Measurements from ENCODE around the gene TTF2. TPM values are rescaled to one million over a fixed set of nuclear protein-coding genes. Genes with fewer than 3 reads are reported as not detected.

Gene TTF2
- total and polyA plus RNA-seq, 2 of the 8 experiments (the other 6 are each of a cell fraction or from before 2014, with no cell fraction given), result 16.9 to 89.6 TPM

DNA sequence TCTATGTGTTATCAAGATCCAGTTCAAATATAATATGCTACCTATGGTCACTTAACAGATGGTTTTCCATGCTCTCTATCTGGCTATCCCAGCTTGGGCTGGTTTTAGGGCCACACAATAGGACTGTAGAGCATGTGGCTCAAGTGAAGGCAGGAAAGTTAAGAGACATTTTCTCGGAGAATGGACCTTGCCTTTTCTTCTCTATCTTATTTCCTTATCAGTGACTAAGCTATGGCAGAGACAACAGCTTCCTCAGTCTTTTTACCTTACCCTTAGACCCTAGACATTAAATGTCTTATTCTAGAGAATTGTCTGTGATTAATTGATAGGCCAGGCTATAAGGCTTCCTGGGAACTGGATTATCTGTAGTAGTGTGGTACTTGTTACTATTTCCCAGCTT, 30.4 kb upstream of the TTF2 start:
- Histone ChIP-seq H2AFZ (ENCODE audit: low read length) (no peak overlapping the region), H3K18ac (ENCODE audit: extremely low read depth, low read length) (no peak overlapping the region), H4K5ac (ENCODE audit: insufficient read length, low read depth, low read length) (no peak overlapping the region), H4K91ac (replicated peaks; ENCODE audit: insufficient read length, low read length) (no peak overlapping the region), H2AK5ac (ENCODE audit: low read depth, low read length) (no peak overlapping the region), H2BK15ac (ENCODE audit: low read length) (no peak overlapping the region), H2BK20ac (ENCODE audit: low read length) (no peak overlapping the region), H4K8ac (ENCODE audit: extremely low read depth, insufficient read depth, low read length) (no peak overlapping the region), H3K79me2 (ENCODE audit: control insufficient read depth in 1 of 2, insufficient read depth in 2 of 2, low read length in 2 of 2) (peaks cover 0 to 3% of the 10 kb centered on the region in 2 experiments; a peak in 1 of 4 replicates), H3K14ac (ENCODE audit: insufficient read length) (no peak overlapping the region), H4K20me1 (replicated peaks in 1 of 2; ENCODE audit: control insufficient read depth in 1 of 2, insufficient read depth in 2 of 2, low read length in 2 of 2) (no peaks in the 10 kb centered on the region), H3K23ac (ENCODE audit: insufficient read length) (no peak overlapping the region), H3K56ac (replicated peaks; ENCODE audit: insufficient read length, low read depth, low read length) (no peak overlapping the region), H3K9me3 (ENCODE audit: insufficient read depth in 2 of 2, low read depth in 1 of 2, low read length in 1 of 2) (no peaks in the 10 kb centered on the region), H3K27me3 (replicated peaks in 1 of 4; ENCODE audit: control insufficient read depth in 3 of 4, extremely low read depth in 1 of 4, insufficient read depth in 3 of 4, low read length in 3 of 4) (no peaks in the 10 kb centered on the region), H3K79me1 (ENCODE audit: low read depth, low read length) (no peaks in the 10 kb centered on the region), H3K4me2 (ENCODE audit: insufficient read depth in 1 of 2, low read depth in 2 of 2, low read length in 2 of 2) (no peak overlapping the region), H3K4me3 (ENCODE audit: extremely low read depth in 1 of 4, insufficient read depth in 2 of 4, low read depth in 3 of 4, low read length in 4 of 4) (no peak overlapping the region), H2BK120ac (replicated peaks; ENCODE audit: low read depth, low read length) (no peak overlapping the region), H2BK12ac (ENCODE audit: low read depth, low read length) (no peak overlapping the region), H3K4ac (replicated peaks; ENCODE audit: insufficient read length, low read depth, low read length) (no peak overlapping the region), H3K9ac (replicated peaks in 1 of 4; ENCODE audit: extremely low read depth in 1 of 4, low read depth in 3 of 4, low read length in 3 of 4) (no peak overlapping the region), H3K23me2 (ENCODE audit: low read depth, low read length) (no peaks in the 10 kb centered on the region; the same call in 1 of the 2 replicates), H3K4me1 (replicated peaks in 1 of 4; ENCODE audit: control insufficient read depth in 3 of 4, insufficient read depth in 4 of 4, low read length in 3 of 4) (peaks cover 0 to under 1% (median 0%) of the 10 kb centered on the region in 4 experiments; a peak in 1 of 7 replicates), H3K36me3 (ENCODE audit: control insufficient read depth in 2 of 4, insufficient read depth in 4 of 4, low read length in 3 of 4) (no peaks in the 10 kb centered on the region), H2BK5ac (ENCODE audit: low read depth, low read length) (no peak overlapping the region), H3K27ac (ENCODE audit: low read depth, low read length) (no peak overlapping the region)
- CTCF ChIA-PET (ENCODE audit: partially characterized antibody), result no interaction called here
- 60% methylated on average over 1 of the region's 1 CpG; no CpG with 5 or more reads in 1 of the 2 experiments for WGBS, 2 experiments (ENCODE audit: extremely low coverage in 1 of 2, insufficient coverage in 1 of 2, insufficient read length in 1 of 2, insufficient replicate concordance in 2 of 2, low coverage in 1 of 2, low lambda C conversion rate in 2 of 2, missing lambda C conversion rate in 1 of 2)
- no peak for FAIRE-seq
- no peak for DNase-seq (ENCODE audit: low read depth in 1 of 2, low spot score in 2 of 2)
- POLR2A ChIA-PET (ENCODE audit: partially characterized antibody), result interaction anchor here (0.6 kb wide), 1 partner anchor 77 kb away, joined by 3 read pairs; no protein-coding TSS in a partner anchor
- no peak for TF ChIP-seq SIX5 (IDR thresholded peaks at IDR 0.05; ENCODE audit: low read depth, low read length)
